Stomach (tissue), 9 donors: ENCODE results near the gene GET3. TPM values are rescaled to one million over a fixed set of nuclear protein-coding genes. Genes with fewer than 3 reads are reported as not detected.

Source experiments
- DNase-seq, 2 donors: peaks; one replicate each; pipeline versions ENCODE4 v3.0.0 to v3.0.0-alpha.2; 2013 to 2019
- H3K27ac ChIP-seq, 5 donors: fragments of 200-600 bp in 4 of 5; sonication (generic) in 4 of 5; one replicate each; pipeline ENCODE4 v1.5.1; 2013 to 2019; ENCODE audit warnings: mild to moderate bottlenecking in 1 of 5, moderate library complexity in 1 of 5
- H3K27me3 ChIP-seq, 3 donors: fragments of 200-600 bp; sonication (generic); one replicate each; pipeline ENCODE4 v1.5.1; 2017 to 2019; ENCODE audit warnings: mixed run types in 1 of 3
- H3K36me3 ChIP-seq, 4 donors: fragments of 200-600 bp; sonication (generic); 1 replicate in 3 of 4; 2 replicates in 1 of 4; pipeline ENCODE4 v1.5.1; 2016 to 2019
- H3K4me1 ChIP-seq, 4 donors: fragments of 200-600 bp; sonication (generic); one replicate each; pipeline ENCODE4 v1.5.1; 2016 to 2019
- H3K4me3 ChIP-seq, 4 donors: fragments of 200-600 bp; sonication (generic) in 3 of 4; one replicate each; pipeline ENCODE4 v1.5.1; 2016 to 2019; ENCODE audit warnings: mild to moderate bottlenecking in 1 of 4
- H3K9me3 ChIP-seq, 4 donors: fragments of 200-600 bp; sonication (generic); one replicate each; pipeline ENCODE4 v1.5.1; 2016 to 2019
- CTCF ChIP-seq, 7 experiments: fragments of 450-650 bp in 4 of 7; fragments of 200-600 bp in 3 of 7; sonication (generic) in 3 of 7; IDR thresholded peaks; one replicate each; pipeline ENCODE4 v1.5.1; 2016 to 2019; ENCODE audit warnings: antibody characterized with exemption in 7 of 7, control low read depth in 2 of 7, mild to moderate bottlenecking in 1 of 7
- EP300 ChIP-seq: sonication (generic); formaldehyde crosslinking; IDR thresholded peaks from one replicate; pipeline ENCODE4 v1.6.1; 2017; ENCODE audit warnings: antibody characterized with exemption
- POLR2A ChIP-seq, 4 donors: fragments of 450-650 bp; IDR thresholded peaks; one replicate each; pipeline ENCODE4 v1.6.1; 2016; ENCODE audit warnings: antibody characterized with exemption in 4 of 4, control low read depth in 2 of 4, mild to moderate bottlenecking in 1 of 4, moderate library complexity in 1 of 4
- POLR2AphosphoS5 ChIP-seq, 3 donors: sonication (generic); formaldehyde crosslinking; IDR thresholded peaks; one replicate each; pipeline ENCODE4 v1.6.1; 2016; ENCODE audit warnings: antibody characterized with exemption in 3 of 3
- WGBS, 5 donors: extraction: QIAGEN DNeasy Blood & Tissue Kit in 3 of 5; methylation state at CpG; one replicate each; pipeline versions ENCODE4 v1.1.5 to v1.1.7; 2013 to 2018; 5-methylcytosine and 5-hydroxymethylcytosine counted together
- intact Hi-C: fragments of 100-400 bp; cut with DNase I; formaldehyde crosslinking; loops from one replicate; pipeline ENCODE4 v1.15.1; 2023; ENCODE audit warnings: low total_unique reads
- polyA plus RNA-seq, 3 donors: library from polyadenylated mRNA; stranded (reverse); fragments of 200-250 nt; gene quantifications; one replicate each; pipeline ENCODE4 v1.2.3, GENCODE V29; 2013
- total RNA-seq, 5 donors: library from RNA; depleted of rRNA; stranded (reverse); fragments of >200 nt; gene quantifications; one replicate each; pipeline versions ENCODE4 v1.1.0 to v1.2.3, GENCODE V29; 2014 to 2016
- donor health status: healthy with polysubstance abuse.
- donor health status: Bipolar disorder and iron deficiency.
- donor health status: healthy.

GET3 gene
- total and polyA plus RNA-seq, 8 donors, result 0.89 to 90.4 (median 21.8) TPM

- H3K4me1 ChIP-seq, result peaks cover 29 to 83% (median 65%) of the 10 kb centered on the region in 4 donors
- WGBS, 5 donors, result 1 to 2% (median 2%) methylated on average over 28 to 44 of the region's 44 CpGs
Observed at GRCh38 chr19:12778017-12778904, 41.0 kb downstream of the GET3 start.

GRCh38 chr19:12778905-12779161, 41.5 kb downstream of the GET3 start:
- Histone ChIP-seq H3K4me3 (peak overlapping the region; percentile 57 to 68 (median 66)), H3K4me1 (peaks cover 34 to 85% (median 70%) of the 10 kb centered on the region in 4 donors), H3K27ac (peak overlapping the region; percentile 95 to 100 (median 96)), H3K36me3 (peaks cover 0 to 5% (median 0%) of the 10 kb centered on the region in 4 donors), H3K27me3 (no peaks in the 10 kb centered on the region), H3K9me3 (no peaks in the 10 kb centered on the region)
- DNase-seq, result no peak
- intact Hi-C loops, result no loop called here
- WGBS, 5 donors, result 43 to 63% (median 51%) methylated on average over 5 to 6 of the region's 6 CpGs
- no peak for TF ChIP-seq CTCF (IDR thresholded peaks at IDR 0.05)
- TF ChIP-seq POLR2A (IDR thresholded peaks at IDR 0.05), result no peak
- TF ChIP-seq POLR2AphosphoS5 (IDR thresholded peaks at IDR 0.05), result no peak
- TF ChIP-seq EP300, result no peak

More at GRCh38 chr19:12778017-12778904, 41.0 kb downstream of the GET3 start:
- intact Hi-C loops, result no loop called here
- H3K27ac ChIP-seq, result peak overlapping the region; percentile 95 to 100 (median 96)
- H3K9me3 ChIP-seq, result no peaks in the 10 kb centered on the region
- TF ChIP-seq EP300 (no peak), POLR2AphosphoS5 (IDR thresholded peaks at IDR 0.05) (peak; percentile 45 to 81 (median 57)), POLR2A (IDR thresholded peaks at IDR 0.05) (peak in 1 of 4 donors; percentile 25)
- H3K27me3 ChIP-seq, result no peaks in the 10 kb centered on the region
- H3K36me3 ChIP-seq, result peaks cover 0 to 5% (median 0%) of the 10 kb centered on the region in 4 donors
- peak; percentile 79 to 92 for DNase-seq
- peak overlapping the region; percentile 57 to 68 (median 66) for H3K4me3 ChIP-seq

- WGBS, 5 donors, result 55 to 84% (median 66%) methylated on average over 12 to 15 of the region's 15 CpGs
- no peaks in the 10 kb centered on the region for H3K9me3 ChIP-seq
- DNase-seq, result peak in 1 of 2 donors; percentile 88
- H3K27ac ChIP-seq, result peak overlapping the region; percentile 95 to 100 (median 96)
- TF ChIP-seq EP300, result no peak
- no peak for TF ChIP-seq POLR2A (IDR thresholded peaks at IDR 0.05)
- TF ChIP-seq POLR2AphosphoS5 (IDR thresholded peaks at IDR 0.05), result peak; percentile 6 to 47 (median 32)
- no peak for TF ChIP-seq CTCF (IDR thresholded peaks at IDR 0.05)
- H3K36me3 ChIP-seq, result peaks cover 0 to under 1% (median 0%) of the 10 kb centered on the region in 4 donors
- H3K4me3 ChIP-seq, result peak overlapping the region; percentile 57 to 68 (median 66)
- H3K4me1 ChIP-seq, result peaks cover 40 to 85% (median 71%) of the 10 kb centered on the region in 4 donors
- H3K27me3 ChIP-seq, result no peaks in the 10 kb centered on the region
- intact Hi-C loops, result no loop called here
Observed at GRCh38 chr19:12779162-12779993, 42.1 kb downstream of the GET3 start.

- Histone ChIP-seq H3K9me3 (no peaks in the 10 kb centered on the region), H3K4me3 (peak overlapping the region; percentile 41 to 52 (median 50)), H3K27ac (peak overlapping the region; percentile 92 to 100 (median 95)), H3K4me1 (peaks cover 66 to 91% (median 82%) of the 10 kb centered on the region in 4 donors), H3K36me3 (no peaks in the 10 kb centered on the region), H3K27me3 (no peaks in the 10 kb centered on the region)
- no peak for TF ChIP-seq CTCF (IDR thresholded peaks at IDR 0.05)
- peak in 1 of 4 donors; percentile 48 for TF ChIP-seq POLR2A (IDR thresholded peaks at IDR 0.05)
- TF ChIP-seq POLR2AphosphoS5 (IDR thresholded peaks at IDR 0.05), result peak in 1 of 3 donors; percentile 88
- intact Hi-C loops, result no loop called here
- WGBS, 5 donors, result 0 to 3% (median 1%) methylated on average over 12 of the region's 12 CpGs
- no peak for DNase-seq
Observed at GRCh38 chr19:12782174-12782423, 44.8 kb downstream of the GET3 start.
